ENCODE data around the gene MYCBPAP.

Gene MYCBPAP

DNA sequence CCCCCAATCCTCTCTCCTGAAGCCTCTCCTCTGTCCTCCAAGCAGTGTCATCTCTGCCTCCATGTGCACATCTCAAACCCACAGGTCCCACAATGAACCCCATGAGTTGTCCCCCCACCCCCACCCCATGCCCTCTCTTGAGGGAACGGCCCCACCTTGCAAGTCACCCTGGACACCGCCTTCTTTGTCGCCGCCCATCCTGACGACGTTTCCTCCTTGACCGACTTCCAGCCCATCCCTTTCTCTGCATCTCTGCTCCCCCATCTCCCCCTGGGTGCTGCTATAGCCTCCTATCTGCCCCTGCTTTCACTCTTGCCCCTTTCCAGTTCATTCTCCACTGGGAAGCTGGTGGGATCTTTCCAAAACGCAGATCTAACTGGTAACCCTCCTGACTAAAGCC lies 37.1 kb downstream of the MYCBPAP start:
- peaks cover 45% of the 10 kb centered on the region for H3K4me1 Mint-ChIP-seq
- no peak overlapping the region for H3K4me3 Mint-ChIP-seq
- H3K36me3 Mint-ChIP-seq (ENCODE audit: low read depth) = no peaks in the 10 kb centered on the region
- H3K27ac Mint-ChIP-seq = no peak overlapping the region
- TF ChIP-seq CTCF (IDR thresholded peaks at IDR 0.05) = no peak
- no peaks in the 10 kb centered on the region for H3K9me3 Mint-ChIP-seq
- no peak for DNase-seq
- peaks cover 23% of the 10 kb centered on the region for H3K27me3 Mint-ChIP-seq (ENCODE audit: low read depth, poor library complexity)

GRCh38 chr17:50546701-50547034 lies 38.4 kb downstream of the MYCBPAP start:
- H3K27ac Mint-ChIP-seq = no peak overlapping the region

DNA sequence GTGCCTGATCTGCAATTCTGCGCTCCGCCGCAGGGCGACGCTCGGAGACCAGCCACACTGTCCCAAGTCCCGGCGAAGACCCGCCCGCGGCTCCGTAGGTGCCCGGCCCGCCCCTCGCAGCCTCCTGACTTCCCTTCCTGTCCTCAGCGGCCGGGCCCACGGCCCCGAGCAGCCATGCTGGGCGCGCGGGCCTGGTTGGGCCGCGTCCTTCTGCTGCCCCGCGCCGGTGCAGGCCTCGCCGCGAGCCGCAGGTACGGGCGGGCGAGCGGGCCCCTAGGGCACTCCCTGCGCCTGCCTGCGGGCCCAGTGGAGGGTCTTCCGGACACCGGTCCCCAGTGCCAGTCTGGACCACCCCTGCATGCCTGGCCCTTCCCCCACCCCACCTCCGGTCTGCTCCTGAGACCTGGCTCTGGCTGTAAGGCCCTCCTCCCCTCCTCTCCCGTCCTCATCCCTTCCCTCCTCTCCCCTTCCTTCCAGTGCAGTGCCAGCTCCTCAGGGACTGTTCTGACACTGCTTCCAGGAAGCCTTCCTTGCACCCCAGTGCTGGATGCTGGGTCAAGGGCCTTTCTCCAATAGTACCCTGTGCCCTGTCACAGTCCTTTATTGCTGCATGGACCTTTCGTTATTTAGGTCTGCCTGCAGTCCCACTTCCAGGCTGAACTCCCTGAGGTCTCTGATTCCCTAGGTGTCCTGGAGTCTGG lies 38.9 kb downstream of the MYCBPAP start, which contains the start of gene SPATA20:
TSS of gene SPATA20 (plus strand) at position 140 of the 701 bp plus-strand sequence. CDS start at position 175, 35 bp downstream.
- Mint-ChIP-seq H3K27me3 (ENCODE audit: low read depth, poor library complexity) (peaks cover 20% of the 10 kb centered on the region), H3K36me3 (ENCODE audit: low read depth) (no peaks in the 10 kb centered on the region), H3K4me1 (peaks cover 36% of the 10 kb centered on the region), H3K9me3 (no peaks in the 10 kb centered on the region), H3K27ac (no peak within 1 kb of the TSS), H3K4me3 (peak within 1 kb of the TSS; percentile 77)
- peak; percentile 92 for DNase-seq
- peak; percentile 96 for TF ChIP-seq CTCF (IDR thresholded peaks at IDR 0.05)

More at GRCh38 chr17:50546701-50547034, 38.4 kb downstream of the MYCBPAP start:
- Mint-ChIP-seq H3K4me1 (peaks cover 39% of the 10 kb centered on the region), H3K4me3 (peak overlapping the region; percentile 53), H3K27me3 (ENCODE audit: low read depth, poor library complexity) (peaks cover 16% of the 10 kb centered on the region), H3K9me3 (no peaks in the 10 kb centered on the region), H3K36me3 (ENCODE audit: low read depth) (no peaks in the 10 kb centered on the region)
- no peak for TF ChIP-seq CTCF (IDR thresholded peaks at IDR 0.05)
- no peak for DNase-seq

DNA sequence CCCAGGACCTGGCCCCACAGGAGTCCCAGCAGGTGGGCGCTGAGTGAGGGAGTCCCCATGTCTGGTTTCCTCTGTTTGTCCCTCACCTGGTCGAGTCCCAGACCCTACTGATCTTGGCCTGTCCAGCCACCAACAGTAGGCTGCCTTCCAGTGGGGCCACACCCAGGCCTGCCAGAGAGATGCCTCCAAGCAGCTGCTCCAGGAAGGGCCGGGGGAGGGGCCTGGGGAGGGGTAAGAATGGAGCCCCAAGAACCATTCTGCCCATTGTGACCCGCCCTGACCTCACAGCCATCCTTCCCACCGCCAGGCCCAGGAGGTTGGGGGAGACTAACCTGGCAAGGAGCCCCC lies 39.5 kb downstream of the MYCBPAP start:
- Mint-ChIP-seq H3K9me3 (no peaks in the 10 kb centered on the region), H3K27ac (no peak overlapping the region), H3K4me3 (peak overlapping the region; percentile 77), H3K27me3 (ENCODE audit: low read depth, poor library complexity) (peaks cover 25% of the 10 kb centered on the region), H3K36me3 (ENCODE audit: low read depth) (no peaks in the 10 kb centered on the region), H3K4me1 (peaks cover 30% of the 10 kb centered on the region)
- DNase-seq = no peak
- no peak for TF ChIP-seq CTCF (IDR thresholded peaks at IDR 0.05)

- no peak overlapping the region for H3K4me3 Mint-ChIP-seq
- TF ChIP-seq CTCF (IDR thresholded peaks at IDR 0.05) = no peak
- DNase-seq = no peak
- H3K4me1 Mint-ChIP-seq = peaks cover 19% of the 10 kb centered on the region
- no peaks in the 10 kb centered on the region for H3K9me3 Mint-ChIP-seq
- H3K36me3 Mint-ChIP-seq (ENCODE audit: low read depth) = no peaks in the 10 kb centered on the region
- H3K27ac Mint-ChIP-seq = no peak overlapping the region
- peaks cover 30% of the 10 kb centered on the region for H3K27me3 Mint-ChIP-seq (ENCODE audit: low read depth, poor library complexity)
Observed at GRCh38 chr17:50548831-50549230, 40.6 kb downstream of the MYCBPAP start.
